NB4 (cell line): ENCODE results near the gene TMEM132E.

Experiments used
- CTCF ChIP-seq: IDR thresholded peaks from one replicate; pipeline ENCODE4 v1.5.1; 2012; ENCODE audit warnings: low read depth, low read length
- MYC ChIP-seq: IDR thresholded peaks from 2 replicates; pipeline ENCODE4 v1.6.1; 2011; ENCODE audit warnings: low read depth, low read length
- POLR2A ChIP-seq: IDR thresholded peaks from 2 replicates; pipeline ENCODE4 v1.6.1; 2011; ENCODE audit warnings: mild to moderate bottlenecking; ENCODE audit not compliant: insufficient read length; ENCODE audit errors: extremely low read depth
- TF ChIP-seq, protein P1 (sequence below): IDR thresholded peaks from 2 replicates; pipeline ENCODE4 v1.6.1; 2011; ENCODE audit warnings: low read depth, low read length

- TF ChIP-seq POLR2A (no peak), CTCF (no peak), MYC (no peak)
- TF ChIP-seq, protein P1, sequence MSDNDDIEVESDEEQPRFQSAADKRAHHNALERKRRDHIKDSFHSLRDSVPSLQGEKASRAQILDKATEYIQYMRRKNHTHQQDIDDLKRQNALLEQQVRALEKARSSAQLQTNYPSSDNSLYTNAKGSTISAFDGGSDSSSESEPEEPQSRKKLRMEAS, result no peak
Measured at GRCh38 chr17:34653511-34653910, 74.1 kb downstream of the TMEM132E start.
